Endothelial cell of umbilical vein (primary cell): ENCODE measurements around the gene GALNT9. TPM values are rescaled to one million over a fixed set of nuclear protein-coding genes. Genes with fewer than 3 reads are reported as not detected.

Experiments
- BruUV-seq: library from RNA; stranded (reverse); fragments of 400-500 nt; replicated peaks from 2 replicates; lab custom pipeline; 2021; lab: Mats Ljungman, UMichigan
- CTCF ChIA-PET: fragments of 300-600, 350-600 bp; sonication (Branson Sonifier 250); formaldehyde crosslinking; loops from one replicate; lab custom pipeline; 2021; ENCODE audit warnings: antibody characterized with exemption, inconsistent platforms; lab: Charles Lee
- POLR2A ChIA-PET: fragments of 300-600, 350-600 bp; sonication (Branson Sonifier 250); formaldehyde crosslinking; loops from one replicate; lab custom pipeline; 2021; ENCODE audit warnings: antibody characterized with exemption, inconsistent platforms; lab: Charles Lee
- DNase-seq: peaks from one replicate; pipeline ENCODE4 v3.0.0-alpha.2; 2011; ENCODE audit warnings: low read depth, low spot score
- FAIRE-seq: peaks from 2 replicates; lab custom pipeline; 2011; peaks lifted over from hg19 to GRCh38; lab: Jason Lieb, UNC
- H2AFZ ChIP-seq: 2 replicates; pipeline ENCODE4 v1.6.0; 2012; ENCODE audit warnings: low read depth, low read length, control low read depth, inconsistent platforms
- H3K27ac ChIP-seq: 2 replicates; pipeline ENCODE4 v1.5.1; 2011; ENCODE audit warnings: low read depth, mild to moderate bottlenecking, control low read depth, low read length, moderate library complexity; ENCODE audit not compliant: insufficient read depth
- H3K27me3 ChIP-seq, 2 experiments: 2 replicates each; pipeline versions ENCODE4 v1.6.0 to v1.6.1; 2011; ENCODE audit warnings: low read length in 2 of 2, mixed read lengths in 1 of 2; ENCODE audit not compliant: control insufficient read depth in 2 of 2, insufficient read depth in 2 of 2
- H3K36me3 ChIP-seq, 2 experiments: 2 replicates in 1 of 2; 3 replicates in 1 of 2; pipeline ENCODE4 v1.5.1; 2011; ENCODE audit warnings: low read length in 2 of 2, mild to moderate bottlenecking in 1 of 2, moderate library complexity in 1 of 2; ENCODE audit not compliant: control insufficient read depth in 2 of 2, insufficient read depth in 2 of 2; ENCODE audit errors: extremely low read depth in 1 of 2
- H3K4me1 ChIP-seq: 3 replicates; pipeline ENCODE4 v1.5.1; 2011; ENCODE audit warnings: mild to moderate bottlenecking, low read length; ENCODE audit not compliant: control insufficient read depth, insufficient read depth; ENCODE audit errors: extremely low read depth
- H3K4me2 ChIP-seq: 2 replicates; pipeline ENCODE4 v1.6.1; 2011; ENCODE audit warnings: low read length, control low read depth, mixed read lengths; ENCODE audit not compliant: insufficient read depth
- H3K4me3 ChIP-seq, 3 experiments: fragments of 200-600 bp in 1 of 3; sonication (generic), shearing (Covaris generic) in 1 of 3; replicated peaks in 1 of 3; 2 replicates each; pipeline ENCODE4 v1.5.1; 2011 to 2016; ENCODE audit warnings: control low read depth in 3 of 3, low read length in 3 of 3, mild to moderate bottlenecking in 2 of 3, inconsistent platforms in 1 of 3, low read depth in 1 of 3, moderate library complexity in 1 of 3; ENCODE audit not compliant: insufficient read depth in 1 of 3
- H3K79me2 ChIP-seq: 2 replicates; pipeline ENCODE4 v1.6.0; 2012; ENCODE audit warnings: low read length, inconsistent platforms; ENCODE audit not compliant: control insufficient read depth, insufficient read depth
- H3K9ac ChIP-seq: replicated peaks from 2 replicates; pipeline ENCODE3; 2011; ENCODE audit warnings: low read length, control low read depth; ENCODE audit not compliant: insufficient read depth; ENCODE audit errors: extremely low read depth
- H3K9me1 ChIP-seq: replicated peaks from 3 replicates; pipeline ENCODE4 v1.6.0; 2011; ENCODE audit warnings: mild to moderate bottlenecking, low read length; ENCODE audit not compliant: control insufficient read depth, insufficient read depth; ENCODE audit errors: extremely low read depth
- H3K9me3 ChIP-seq: replicated peaks from 2 replicates; pipeline ENCODE4 v1.5.1; 2012; ENCODE audit warnings: low read length, inconsistent platforms; ENCODE audit not compliant: control insufficient read depth, insufficient read depth
- H4K20me1 ChIP-seq: replicated peaks from 2 replicates; pipeline ENCODE3; 2011; ENCODE audit warnings: mild to moderate bottlenecking, low read length; ENCODE audit not compliant: control insufficient read depth, insufficient read depth; ENCODE audit errors: extremely low read depth
- EZH2 ChIP-seq: IDR thresholded peaks from 2 replicates; pipeline ENCODE4 v1.6.1; 2012; ENCODE audit warnings: borderline replicate concordance, low read depth, mild to moderate bottlenecking, moderate library complexity, low read length, inconsistent platforms; ENCODE audit not compliant: severe bottlenecking
- FOS ChIP-seq: IDR thresholded peaks from 2 replicates; pipeline ENCODE4 v1.6.1; 2011; ENCODE audit warnings: mild to moderate bottlenecking, low read length, moderate library complexity, borderline replicate concordance; ENCODE audit not compliant: insufficient read depth
- GATA2 ChIP-seq: IDR thresholded peaks from 2 replicates; pipeline ENCODE4 v1.7.0; 2011; ENCODE audit warnings: low read depth, mild to moderate bottlenecking, moderate library complexity, mixed read lengths, low read length; ENCODE audit not compliant: insufficient read length, insufficient read depth
- JUN ChIP-seq: IDR thresholded peaks from 2 replicates; pipeline ENCODE4 v1.6.1; 2011; ENCODE audit warnings: borderline replicate concordance, low read depth; ENCODE audit not compliant: insufficient read length, insufficient read depth
- MYC ChIP-seq: IDR thresholded peaks from one replicate; pipeline ENCODE4 v1.6.1; 2011; ENCODE audit warnings: mild to moderate bottlenecking, low read depth, low read length
- POLR2A ChIP-seq: IDR thresholded peaks from 2 replicates; pipeline ENCODE4 v1.6.1; 2012; ENCODE audit warnings: low read depth, mild to moderate bottlenecking, control low read depth, low read length
- POLR2AphosphoS5 ChIP-seq: IDR thresholded peaks from 2 replicates; pipeline ENCODE4 v1.6.1; 2012; ENCODE audit warnings: low read depth, mild to moderate bottlenecking, control low read depth, low read length, moderate library complexity; ENCODE audit not compliant: insufficient read depth
- dilution Hi-C: fragments of 300-500 bp; cut with MboI; formaldehyde crosslinking; loops from one replicate; pipeline ENCODE4 v1.15.0; 2019; ENCODE audit warnings: low sequenced_read_pairs; ENCODE audit not compliant: extremely low pct_ligation_motif_present
- intact Hi-C: fragments of 100-400 bp; cut with micrococcal nuclease; formaldehyde crosslinking; loops from one replicate; pipeline ENCODE4 v1.10.0; 2022
- polyA plus RNA-seq, 4 experiments: library from polyadenylated mRNA; depleted of rRNA in 3 of 4; stranded (reverse) in 3 of 4; unstranded in 1 of 4; fragments of >200 nt; gene quantifications; 2 replicates each; pipeline versions ENCODE4 v1.2.1 to v1.2.3, GENCODE V29; 2011 to 2012; ENCODE audit warnings: missing spikeins in 1 of 4
- total RNA-seq: library from RNA; stranded (reverse); gene quantifications from 2 replicates; pipeline ENCODE4 v1.2.3, GENCODE V29; 2021
- TF ChIP-seq, protein P1 (sequence below): IDR thresholded peaks from 2 replicates; pipeline ENCODE4 v1.6.1; 2011; ENCODE audit not compliant: insufficient read depth, insufficient read length
- TF ChIP-seq, protein P2 (sequence below), 2 donors: IDR thresholded peaks; 1 replicate in 1 of 2; 2 replicates in 1 of 2; pipeline ENCODE4 v1.5.1; 2011; ENCODE audit warnings: low read length in 2 of 2, mild to moderate bottlenecking in 2 of 2, moderate library complexity in 2 of 2, control low read depth in 1 of 2, inconsistent platforms in 1 of 2, low read depth in 1 of 2; ENCODE audit not compliant: insufficient read depth in 1 of 2; ENCODE audit errors: extremely low read depth in 1 of 2

The GALNT9 gene
- total and polyA plus RNA-seq, 2 donors (not counting 3 experiments of a cell fraction or from before 2014, with no cell fraction given): 0.14 to 0.73 TPM

DNA sequence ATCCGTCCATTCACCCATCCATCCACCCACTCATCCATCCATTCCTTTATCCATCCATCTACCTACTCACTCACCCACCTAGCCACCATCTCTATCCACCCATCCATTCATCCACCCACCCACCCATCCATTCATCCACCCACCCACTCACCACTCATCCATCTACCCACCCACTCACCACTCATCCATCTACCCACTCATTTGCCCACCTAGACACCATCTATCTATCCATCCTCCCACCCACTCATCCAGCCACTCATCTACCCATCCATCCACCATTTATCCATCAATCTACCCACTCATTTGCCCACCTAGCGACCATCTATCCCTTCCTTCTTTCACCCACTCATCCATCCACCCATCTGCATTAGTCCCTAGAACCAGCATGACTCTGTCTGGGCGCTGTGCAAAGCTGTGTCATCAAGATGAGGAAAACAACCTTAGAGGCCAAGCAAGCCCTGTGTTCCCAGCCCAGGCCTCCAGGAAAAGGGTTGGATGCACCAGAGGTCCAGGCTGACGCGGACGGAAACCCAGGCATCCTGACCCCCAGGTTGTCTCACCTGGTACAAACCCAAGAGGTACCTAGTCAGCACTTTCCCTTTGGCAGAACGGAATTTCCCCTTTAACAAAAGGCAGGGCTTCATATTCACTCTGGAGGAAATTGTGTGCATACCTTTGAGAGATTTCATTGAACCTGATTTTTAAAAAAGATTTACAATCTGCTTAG lies 111.4 kb downstream of the GALNT9 start:
- TF ChIP-seq, protein P1, sequence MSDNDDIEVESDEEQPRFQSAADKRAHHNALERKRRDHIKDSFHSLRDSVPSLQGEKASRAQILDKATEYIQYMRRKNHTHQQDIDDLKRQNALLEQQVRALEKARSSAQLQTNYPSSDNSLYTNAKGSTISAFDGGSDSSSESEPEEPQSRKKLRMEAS: no peak
- TF ChIP-seq POLR2AphosphoS5: no peak
- TF ChIP-seq EZH2: no peak
- TF ChIP-seq FOS: no peak
- TF ChIP-seq, protein P2, sequence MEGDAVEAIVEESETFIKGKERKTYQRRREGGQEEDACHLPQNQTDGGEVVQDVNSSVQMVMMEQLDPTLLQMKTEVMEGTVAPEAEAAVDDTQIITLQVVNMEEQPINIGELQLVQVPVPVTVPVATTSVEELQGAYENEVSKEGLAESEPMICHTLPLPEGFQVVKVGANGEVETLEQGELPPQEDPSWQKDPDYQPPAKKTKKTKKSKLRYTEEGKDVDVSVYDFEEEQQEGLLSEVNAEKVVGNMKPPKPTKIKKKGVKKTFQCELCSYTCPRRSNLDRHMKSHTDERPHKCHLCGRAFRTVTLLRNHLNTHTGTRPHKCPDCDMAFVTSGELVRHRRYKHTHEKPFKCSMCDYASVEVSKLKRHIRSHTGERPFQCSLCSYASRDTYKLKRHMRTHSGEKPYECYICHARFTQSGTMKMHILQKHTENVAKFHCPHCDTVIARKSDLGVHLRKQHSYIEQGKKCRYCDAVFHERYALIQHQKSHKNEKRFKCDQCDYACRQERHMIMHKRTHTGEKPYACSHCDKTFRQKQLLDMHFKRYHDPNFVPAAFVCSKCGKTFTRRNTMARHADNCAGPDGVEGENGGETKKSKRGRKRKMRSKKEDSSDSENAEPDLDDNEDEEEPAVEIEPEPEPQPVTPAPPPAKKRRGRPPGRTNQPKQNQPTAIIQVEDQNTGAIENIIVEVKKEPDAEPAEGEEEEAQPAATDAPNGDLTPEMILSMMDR (IDR thresholded peaks at IDR 0.05; ENCODE audit: extremely low read depth in 1 of 2, insufficient read depth in 1 of 2, low read depth in 1 of 2, low read length in 2 of 2): no peak
- TF ChIP-seq POLR2A: no peak
- no peak for TF ChIP-seq GATA2
- no peak for TF ChIP-seq JUN
- no peak for TF ChIP-seq MYC
- no peaks in the 10 kb centered on the region for H3K9me1 ChIP-seq
- H4K20me1 ChIP-seq: no peaks in the 10 kb centered on the region
- H2AFZ ChIP-seq: no peak overlapping the region
- no peaks in the 10 kb centered on the region for H3K4me1 ChIP-seq
- no peaks in the 10 kb centered on the region for H3K79me2 ChIP-seq
- H3K27ac ChIP-seq: no peak overlapping the region
- CTCF ChIA-PET: no interaction called here
- no peaks in the 10 kb centered on the region for H3K27me3 ChIP-seq
- no peak for FAIRE-seq
- DNase-seq: no peak
- no peak overlapping the region for H3K4me2 ChIP-seq
- intact Hi-C loops (no loop called here), dilution Hi-C loops (no loop called here)
- BruUV-seq: no TSS peak
- no peak overlapping the region for H3K4me3 ChIP-seq
- H3K9ac ChIP-seq: no peak overlapping the region
- H3K9me3 ChIP-seq: no peaks in the 10 kb centered on the region
- no peaks in the 10 kb centered on the region for H3K36me3 ChIP-seq
- POLR2A ChIA-PET: no interaction called here
